HepG2 (cell line): Measurements from ENCODE around the gene SLC16A3. TPM values are rescaled to one million over a fixed set of nuclear protein-coding genes. Genes with fewer than 3 reads are reported as not detected.
A peak's percentile ranks its signal among the peaks of the same experiment; 100 is the strongest.

Experiments used
- ADNP ChIP-seq: sonication (generic); formaldehyde crosslinking; IDR thresholded peaks from 2 replicates; pipeline ENCODE4 v1.4.0; 2020; ENCODE audit warnings: missing genetic modification reagents
- ELF3 ChIP-seq: IDR thresholded peaks from 2 replicates; pipeline ENCODE4 v1.6.1; 2016; ENCODE audit warnings: missing genetic modification reagents, missing compliant biosample characterization
- FOSL1 ChIP-seq: sonication (generic); formaldehyde crosslinking; IDR thresholded peaks from 2 replicates; pipeline ENCODE4 v1.9.0; 2021; ENCODE audit warnings: missing genetic modification reagents, borderline replicate concordance
- FOXO4 ChIP-seq: sonication (generic); formaldehyde crosslinking; conservative IDR thresholded peaks from 2 replicates; pipeline ENCODE4 v1.8.1; 2023; ENCODE audit warnings: missing genetic modification reagents
- GATAD1 ChIP-seq: IDR thresholded peaks from 2 replicates; pipeline ENCODE4 v1.6.1; 2016; ENCODE audit warnings: missing genetic modification reagents, missing compliant biosample characterization
- GLI4 ChIP-seq: sonication (generic); formaldehyde crosslinking; IDR thresholded peaks from 2 replicates; pipeline ENCODE4 v1.5.1; 2020; ENCODE audit warnings: missing genetic modification reagents, mild to moderate bottlenecking, moderate library complexity, borderline replicate concordance
- HDAC1 ChIP-seq: sonication (generic); formaldehyde crosslinking; IDR thresholded peaks from 2 replicates; pipeline ENCODE4 v1.5.1; 2020; ENCODE audit warnings: mild to moderate bottlenecking, missing genetic modification reagents
- HDAC2 ChIP-seq: sonication (generic); formaldehyde crosslinking; IDR thresholded peaks from 2 replicates; pipeline ENCODE4 v1.4.0; 2020; ENCODE audit warnings: missing genetic modification reagents
- IKZF5 ChIP-seq: IDR thresholded peaks from 2 replicates; pipeline ENCODE4 v1.6.1; 2018; ENCODE audit warnings: missing genetic modification reagents, mild to moderate bottlenecking, missing compliant biosample characterization
- KDM2A ChIP-seq: sonication (generic); formaldehyde crosslinking; IDR thresholded peaks from 2 replicates; pipeline ENCODE4 v1.4.0; 2020; ENCODE audit warnings: low read depth, missing genetic modification reagents, borderline replicate concordance
- LCORL ChIP-seq, 2 experiments: fragments of 450-650 bp in 1 of 2; sonication (generic) in 1 of 2; formaldehyde crosslinking in 1 of 2; IDR thresholded peaks; 2 replicates each; pipeline versions ENCODE4 v1.5.0 to v1.6.1; 2017 to 2020; ENCODE audit warnings: antibody characterized with exemption in 1 of 2, missing genetic modification reagents in 1 of 2
- NKX3-1 ChIP-seq: sonication (generic); formaldehyde crosslinking; IDR thresholded peaks from 2 replicates; pipeline ENCODE4 v1.5.0; 2020; ENCODE audit warnings: missing genetic modification reagents
- ONECUT2 ChIP-seq: sonication (generic); formaldehyde crosslinking; IDR thresholded peaks from 2 replicates; pipeline ENCODE4 v1.4.0; 2020; ENCODE audit warnings: missing genetic modification reagents
- SKIL ChIP-seq: sonication (generic); formaldehyde crosslinking; IDR thresholded peaks from 2 replicates; pipeline ENCODE4 v1.8.0; 2022; ENCODE audit warnings: missing genetic modification reagents, mild to moderate bottlenecking, moderate library complexity, borderline replicate concordance
- ZBTB21 ChIP-seq: sonication (generic); formaldehyde crosslinking; IDR thresholded peaks from 2 replicates; pipeline ENCODE4 v1.4.0; 2020; ENCODE audit warnings: missing genetic modification reagents
- ZFP36 ChIP-seq: fragments of 150-350 bp; IDR thresholded peaks from 2 replicates; pipeline ENCODE4 v1.6.1; 2018; ENCODE audit warnings: borderline replicate concordance, low read length, low read depth; ENCODE audit not compliant: partially characterized antibody
- ZFX ChIP-seq: sonication (generic); formaldehyde crosslinking; IDR thresholded peaks from 2 replicates; pipeline ENCODE4 v1.4.0; 2020; ENCODE audit warnings: mild to moderate bottlenecking, low read depth, missing genetic modification reagents, moderate library complexity
- ZNF17 ChIP-seq: sonication (generic); formaldehyde crosslinking; IDR thresholded peaks from 2 replicates; pipeline ENCODE4 v1.5.0; 2020; ENCODE audit warnings: mild to moderate bottlenecking, missing genetic modification reagents
- ZNF337 ChIP-seq: sonication (generic); formaldehyde crosslinking; IDR thresholded peaks from 2 replicates; pipeline ENCODE4 v1.5.1; 2020; ENCODE audit warnings: missing genetic modification reagents, low read depth, mild to moderate bottlenecking, borderline replicate concordance
- ZNF572 ChIP-seq: sonication (generic); formaldehyde crosslinking; IDR thresholded peaks from 2 replicates; pipeline ENCODE4 v1.5.1; 2020; ENCODE audit warnings: mild to moderate bottlenecking, missing genetic modification reagents
- ZNF776 ChIP-seq: sonication (generic); formaldehyde crosslinking; IDR thresholded peaks from 2 replicates; pipeline ENCODE4 v1.4.0; 2020; ENCODE audit warnings: mild to moderate bottlenecking, missing genetic modification reagents
- ZNF891 ChIP-seq: sonication (generic); formaldehyde crosslinking; IDR thresholded peaks from 2 replicates; pipeline ENCODE4 v1.5.0; 2020; ENCODE audit warnings: mild to moderate bottlenecking, missing genetic modification reagents
- ZSCAN31 ChIP-seq: sonication (generic); formaldehyde crosslinking; IDR thresholded peaks from 2 replicates; pipeline ENCODE4 v1.5.0; 2020; ENCODE audit warnings: low read depth, mild to moderate bottlenecking, missing genetic modification reagents
- polyA plus RNA-seq, 8 experiments: library from polyadenylated mRNA; depleted of rRNA in 3 of 8; stranded (reverse) in 7 of 8; unstranded in 1 of 8; fragments of >200 nt; fragmentation: Illumina TruSeq in 4 of 8; extraction: Trizol in 4 of 8; gene quantifications; 2 replicates each; pipeline versions ENCODE4 v1.2.1 to v1.2.3, GENCODE V29; 2011 to 2016; ENCODE audit warnings: low read depth in 4 of 8, missing spikeins in 1 of 8, mixed read lengths in 1 of 8; ENCODE audit not compliant: insufficient read depth in 1 of 8
- total RNA-seq, 5 experiments: library from RNA; depleted of rRNA; stranded (reverse); fragments of >200 nt; fragmentation: Illumina TruSeq; extraction: Trizol; gene quantifications; 2 replicates each; pipeline ENCODE4 v1.2.3, GENCODE V29; 2016; ENCODE audit warnings: low read depth in 1 of 5
- TF ChIP-seq, protein P1 (sequence below): sonication (generic); formaldehyde crosslinking; IDR thresholded peaks from 2 replicates; pipeline ENCODE4 v1.4.0; 2020; ENCODE audit warnings: missing genetic modification reagents

Gene SLC16A3
- total and polyA plus RNA-seq, 2 of the 13 experiments (the other 11 are each of a cell fraction or from before 2014, with no cell fraction given), result 242 to 349 TPM

- TF ChIP-seq SKIL, result peak; percentile 93
- TF ChIP-seq ZNF572 (CRISPR knock-in tag), result no peak
- TF ChIP-seq IKZF5 (CRISPR knock-in tag), result peak; percentile 45; the same call in 1 of the 2 replicates
- no peak for TF ChIP-seq ADNP (CRISPR knock-in tag)
- peak; percentile 74 for TF ChIP-seq ZFX (CRISPR knock-in tag)
- TF ChIP-seq GLI4, result no peak
- no peak for TF ChIP-seq ZNF17
- TF ChIP-seq ZNF891, result no peak
- no peak for TF ChIP-seq NKX3-1
- TF ChIP-seq GATAD1, result 0 out of 2 replicates have a peak, but pooled peaks have one; percentile 63
- no peak for TF ChIP-seq ZNF337
- TF ChIP-seq, protein P1, sequence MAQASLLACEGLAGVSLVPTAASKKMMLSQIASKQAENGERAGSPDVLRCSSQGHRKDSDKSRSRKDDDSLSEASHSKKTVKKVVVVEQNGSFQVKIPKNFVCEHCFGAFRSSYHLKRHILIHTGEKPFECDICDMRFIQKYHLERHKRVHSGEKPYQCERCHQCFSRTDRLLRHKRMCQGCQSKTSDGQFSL (CRISPR knock-in tag), result no peak
- no peak; the same call in 1 of the 2 replicates for TF ChIP-seq ZNF776 (CRISPR knock-in tag)
- 0 out of 2 replicates have a peak, but pooled peaks have one; percentile 21 for TF ChIP-seq FOXO4 (CRISPR knock-in tag)
- TF ChIP-seq HDAC1 (CRISPR knock-in tag), result peak; percentile 38; the same call in 1 of the 2 replicates
- TF ChIP-seq ELF3 (CRISPR knock-in tag), result peak; percentile 5; the same call in 1 of the 2 replicates
- TF ChIP-seq FOSL1 (CRISPR knock-in tag), result no peak
- TF ChIP-seq ONECUT2 (CRISPR knock-in tag), result no peak
- TF ChIP-seq ZBTB21 (CRISPR knock-in tag), result 0 out of 2 replicates have a peak, but pooled peaks have one; percentile 35
- peak; percentile 84; the same call in 1 of the 2 replicates for TF ChIP-seq HDAC2 (CRISPR knock-in tag)
- TF ChIP-seq ZFP36, result no peak
- TF ChIP-seq KDM2A (CRISPR knock-in tag), result peak; percentile 51; the same call in 1 of the 2 replicates
- TF ChIP-seq ZSCAN31 (CRISPR knock-in tag), result no peak
- no peak for TF ChIP-seq LCORL (IDR thresholded peaks at IDR 0.05)
- peak; percentile 85 for TF ChIP-seq LCORL (CRISPR knock-in tag; IDR thresholded peaks at IDR 0.05)
These were observed 12.3 kb upstream of the SLC16A3 start (continued) for GRCh38 chr17:82216301-82217119.
